NCI-H1694 (cell line): Measurements from ENCODE around the gene GALM.
"Not testable (repeated sequence)": the region's sequence is repeated elsewhere in the genome, so short reads cannot be mapped to it uniquely, and the experiment has no call there.

ENCODE experiments used
- DNase-seq: peaks from one replicate; lab custom pipeline; 2025; lab: John Stamatoyannopoulos, UW

The GALM gene

GRCh38 chr2:38665854-38666555 is at the start of gene GALM:
TSS of gene GALM (plus strand) at chr2:38666114. CDS start at chr2:38666162, 48 bp downstream.
- DNase-seq = no peak

DNA sequence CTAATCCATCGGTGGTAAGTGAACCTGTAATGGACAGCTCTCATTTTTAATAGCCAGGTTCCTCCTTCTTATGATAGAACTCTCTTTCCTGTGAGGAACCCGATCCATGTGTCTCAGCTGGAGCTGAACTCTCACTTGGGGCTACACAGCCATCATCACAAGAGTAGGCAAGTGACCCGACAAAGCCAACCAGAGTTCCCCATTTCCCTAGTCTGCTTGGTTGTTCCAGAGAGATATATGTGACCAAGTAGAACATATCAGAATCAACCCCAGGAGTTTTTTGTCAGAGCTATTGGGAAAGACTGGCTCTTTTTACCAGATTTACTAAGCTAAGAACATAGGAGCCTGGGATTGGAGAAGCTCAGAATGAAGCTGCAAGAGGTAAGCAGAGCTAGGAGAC is 48.6 kb upstream of the GALM start:
- no peak for DNase-seq

- no peak for DNase-seq
Observed at GRCh38 chr2:38619458-38620164, 46.3 kb upstream of the GALM start.

DNA sequence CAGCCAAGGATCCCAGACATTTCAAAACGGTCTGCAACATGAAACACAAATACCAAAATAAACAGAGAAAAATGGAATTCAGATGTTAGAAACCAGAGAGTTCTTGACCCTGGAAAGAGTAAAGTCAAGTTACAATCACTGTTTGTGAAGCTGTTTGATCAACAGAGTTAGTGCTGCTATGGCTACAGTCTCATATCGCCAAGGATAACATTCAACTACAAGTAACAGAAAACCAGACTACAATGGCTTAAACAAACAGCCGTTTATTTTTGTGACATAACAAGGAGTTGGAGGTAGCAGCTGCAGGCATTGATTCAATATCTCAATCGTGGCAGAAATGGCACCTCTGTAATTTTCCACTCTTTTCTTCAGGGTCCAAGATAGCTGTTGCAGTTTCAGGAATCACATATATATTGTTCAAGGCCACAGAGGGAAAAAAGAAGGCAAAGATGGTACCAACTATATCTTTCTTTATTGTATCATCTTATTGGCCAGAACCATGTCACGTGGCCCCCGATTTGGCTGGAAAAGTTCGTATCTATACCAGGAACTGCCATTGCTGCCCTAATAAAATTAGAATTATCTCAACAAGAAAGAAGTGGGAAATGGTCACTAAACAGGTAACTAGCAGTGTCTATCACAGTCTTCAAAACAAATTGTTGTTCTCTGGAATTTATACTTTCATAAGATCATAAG is 45.5 kb upstream of the GALM start:
- no peak for DNase-seq

GRCh38 chr2:38621018-38621417 is 44.9 kb upstream of the GALM start:
- DNase-seq = no peak

DNA sequence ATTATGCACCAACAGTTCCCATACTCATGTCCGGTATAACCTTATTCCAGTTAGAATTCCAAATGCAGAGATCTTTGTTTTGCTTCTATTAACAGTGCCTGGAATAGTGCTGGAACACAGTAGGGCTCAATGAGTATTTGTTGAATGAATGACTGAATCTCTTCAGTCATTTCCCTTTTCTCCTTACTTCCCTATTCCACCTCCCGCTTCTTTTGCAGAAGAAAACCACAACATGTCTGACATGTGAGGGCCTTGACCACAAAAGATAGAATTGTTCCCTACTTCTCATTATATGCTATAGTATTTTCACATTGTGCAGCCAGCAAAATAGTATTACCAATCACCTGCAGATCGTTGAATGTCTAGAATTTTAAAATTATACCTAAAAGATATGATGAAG is 43.7 kb upstream of the GALM start:
- DNase-seq = no peak

GRCh38 chr2:38626326-38627035 is 39.4 kb upstream of the GALM start:
- DNase-seq = no peak

GRCh38 chr2:38627391-38627790 is 38.5 kb upstream of the GALM start:
- no peak for DNase-seq

DNA sequence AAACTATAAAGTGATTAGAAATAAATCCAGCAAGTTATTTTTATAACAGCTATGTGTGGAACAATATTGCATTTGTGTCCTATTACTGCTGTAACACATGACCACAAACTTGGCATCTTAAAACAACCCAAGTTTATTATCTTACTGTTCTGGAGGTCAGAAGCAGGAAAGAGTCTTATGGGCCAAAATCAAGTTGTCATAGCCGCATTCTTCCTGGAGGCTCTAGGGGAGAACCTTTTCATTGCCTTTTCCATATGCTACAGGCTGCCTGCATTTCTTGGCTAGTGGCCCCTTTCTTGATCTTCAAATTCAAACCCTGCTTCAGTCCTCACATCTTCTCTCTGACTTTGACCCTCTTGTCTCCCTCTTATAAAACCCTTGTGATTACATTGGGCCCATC is 36.2 kb upstream of the GALM start:
- no peak for DNase-seq

DNA sequence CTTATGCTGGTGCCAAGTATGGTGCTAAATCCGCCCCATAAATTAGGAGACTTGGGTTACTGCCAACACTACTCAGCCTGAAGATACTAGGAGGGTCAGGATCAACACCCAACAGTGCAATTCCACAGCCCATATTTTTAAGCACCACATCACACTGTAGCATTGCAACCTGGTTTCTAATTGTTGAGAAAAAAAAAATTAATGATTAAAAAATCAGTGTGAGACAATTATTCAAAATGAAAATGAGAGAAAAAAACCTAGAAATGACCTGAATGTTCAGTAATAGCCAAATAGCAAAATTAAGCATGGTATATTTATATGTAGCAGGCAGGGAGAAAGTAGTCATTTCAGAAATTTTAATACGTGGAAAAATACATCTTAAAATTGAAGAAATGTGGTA is 33.9 kb upstream of the GALM start:
- DNase-seq = no peak

GRCh38 chr2:38632980-38633379 is 32.9 kb upstream of the GALM start:
- DNase-seq = no peak

DNA sequence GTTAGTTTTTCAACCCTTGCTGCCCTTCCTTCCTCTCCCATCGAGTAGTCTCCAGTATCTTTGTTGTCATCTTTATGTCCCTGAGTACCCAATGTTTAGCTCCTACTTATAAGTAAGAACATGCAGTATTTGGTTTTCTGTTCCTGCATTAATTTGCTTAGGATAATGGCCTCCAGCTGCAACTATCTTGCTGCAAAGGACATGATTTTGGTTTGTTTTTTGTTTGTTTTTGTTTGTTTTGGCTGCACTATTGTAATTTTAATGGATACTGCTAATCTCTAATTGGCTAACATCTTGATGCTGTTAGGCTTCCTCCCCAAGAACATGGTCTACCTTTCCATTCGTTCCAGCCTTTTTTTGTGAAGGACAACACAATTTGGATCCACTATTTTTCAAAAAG is 32.0 kb upstream of the GALM start:
- DNase-seq = no peak

DNA sequence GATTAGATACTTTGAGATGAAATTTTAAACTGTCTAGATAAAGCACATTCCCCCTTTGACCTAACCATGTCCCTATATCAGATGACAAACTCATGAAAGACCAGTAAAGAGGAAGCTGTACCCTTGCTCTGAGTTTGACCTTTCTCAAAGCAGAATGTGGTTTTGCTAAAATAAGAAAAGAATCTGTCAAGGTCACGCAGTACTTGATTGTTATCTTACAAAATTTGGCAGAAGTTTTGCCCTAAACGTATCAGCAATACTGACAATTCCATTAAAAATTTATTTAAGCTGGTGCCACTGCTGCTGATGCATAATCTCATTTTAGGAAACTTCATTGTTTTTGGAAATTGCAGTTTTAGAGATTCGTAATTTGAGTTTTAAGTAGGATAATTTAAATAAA is 31.2 kb upstream of the GALM start:
- DNase-seq = no peak

DNA sequence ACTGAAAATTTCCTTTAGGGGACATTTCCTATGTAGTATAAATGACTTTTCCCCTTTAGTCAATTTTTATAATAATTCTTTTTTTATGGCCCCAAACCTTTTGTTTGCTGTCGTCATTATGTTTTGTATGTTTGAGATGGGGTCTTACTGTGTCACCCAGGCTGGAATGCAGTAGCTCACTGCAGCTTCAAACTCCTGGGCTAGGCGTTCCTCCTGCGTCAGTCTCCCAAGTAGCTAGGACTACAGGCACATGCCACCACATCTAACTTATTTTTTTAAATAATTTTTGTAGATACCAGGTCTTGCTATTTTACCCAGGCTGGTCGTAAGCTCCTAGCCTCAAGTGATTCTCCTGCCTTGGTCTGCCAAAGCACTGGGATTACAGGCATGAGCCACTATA is 30.8 kb upstream of the GALM start:
- no peak for DNase-seq

DNA sequence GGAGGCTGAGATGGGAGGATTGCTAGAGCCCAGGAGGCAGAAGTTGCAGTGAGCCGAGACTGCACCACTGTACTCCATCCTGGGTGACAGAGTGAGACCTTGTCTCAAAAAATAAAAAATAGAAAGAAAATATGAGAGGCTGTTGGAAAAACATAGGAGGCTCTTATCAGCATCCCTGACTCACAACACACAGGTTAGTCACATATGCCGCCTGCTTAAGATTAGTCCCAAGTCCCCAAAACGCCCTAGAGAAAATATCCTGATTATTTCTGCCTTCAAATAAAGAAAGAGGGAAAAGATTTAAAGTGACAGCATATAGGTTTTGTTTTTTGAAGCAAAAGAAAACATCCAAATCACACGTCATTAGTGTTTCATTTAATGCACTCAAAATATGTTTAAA is 29.8 kb upstream of the GALM start:
- no peak for DNase-seq

GRCh38 chr2:38642373-38643017 is 23.4 kb upstream of the GALM start:
- not testable (repeated sequence) for DNase-seq

DNA sequence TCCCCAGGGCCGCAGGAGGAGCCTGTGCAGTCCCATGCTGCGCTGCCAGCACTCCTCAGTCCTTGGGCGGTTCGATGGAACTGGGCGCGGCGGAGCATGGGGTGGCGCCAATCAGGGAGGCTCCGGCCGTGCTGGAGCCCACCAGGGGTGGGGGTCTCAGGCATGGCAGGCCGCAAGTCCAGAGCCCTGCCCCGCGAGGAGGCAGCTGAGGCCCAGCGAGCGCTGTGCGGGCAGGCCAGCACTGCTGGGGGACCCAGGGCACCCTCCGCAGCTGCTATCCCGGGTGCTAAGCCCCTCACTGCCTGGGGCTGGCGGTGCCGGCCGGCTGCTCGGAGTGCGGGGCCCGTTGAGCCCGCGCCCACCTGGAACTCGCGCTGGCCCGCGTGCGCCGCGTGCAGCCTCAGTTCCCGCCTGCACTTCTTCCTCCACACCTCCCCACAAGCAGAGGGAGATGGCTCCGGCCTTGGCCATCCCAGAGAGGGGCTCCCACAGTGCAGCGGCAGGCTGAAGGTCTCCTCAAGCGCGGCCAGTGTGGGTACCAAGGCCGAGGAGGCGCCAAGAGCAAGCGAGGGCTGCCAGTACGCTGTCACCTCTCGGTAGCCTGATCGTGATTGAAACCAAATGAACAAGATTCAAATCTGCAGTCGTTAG is 22.8 kb upstream of the GALM start:
- no peak for DNase-seq

- DNase-seq = not testable (repeated sequence)
Observed at GRCh38 chr2:38643683-38644511, 22.0 kb upstream of the GALM start.

DNA sequence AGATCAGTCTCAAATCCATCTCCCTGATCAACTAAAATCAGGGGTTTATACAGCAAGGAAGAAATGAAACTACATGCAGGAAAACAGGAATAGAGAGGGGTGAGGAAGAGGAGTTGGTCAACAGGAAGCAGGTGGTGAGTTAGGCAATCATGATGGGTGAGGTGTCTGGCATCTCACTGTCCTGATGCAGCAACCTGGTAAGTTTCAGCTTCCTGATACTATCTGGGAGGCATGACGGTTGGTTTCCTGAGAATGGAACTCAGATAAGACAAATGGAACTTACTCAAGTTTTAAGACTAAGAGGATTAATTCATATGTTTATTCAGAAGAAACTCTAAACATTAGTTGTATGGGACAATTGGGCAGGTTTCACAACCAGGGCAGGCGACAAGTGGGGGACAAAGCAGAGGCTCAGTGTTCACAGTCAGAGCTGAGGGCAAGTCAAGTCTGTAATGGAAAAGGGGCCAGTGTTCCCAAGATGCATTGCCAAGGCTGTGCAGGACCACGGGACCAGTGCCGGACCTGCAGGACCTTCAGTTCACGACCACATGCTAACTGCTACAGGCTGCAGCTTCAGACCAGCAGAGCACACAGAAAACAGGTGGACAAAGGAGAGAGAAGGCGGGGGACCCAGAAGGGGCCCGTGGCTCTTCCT is 17.7 kb upstream of the GALM start:
- DNase-seq = no peak

DNA sequence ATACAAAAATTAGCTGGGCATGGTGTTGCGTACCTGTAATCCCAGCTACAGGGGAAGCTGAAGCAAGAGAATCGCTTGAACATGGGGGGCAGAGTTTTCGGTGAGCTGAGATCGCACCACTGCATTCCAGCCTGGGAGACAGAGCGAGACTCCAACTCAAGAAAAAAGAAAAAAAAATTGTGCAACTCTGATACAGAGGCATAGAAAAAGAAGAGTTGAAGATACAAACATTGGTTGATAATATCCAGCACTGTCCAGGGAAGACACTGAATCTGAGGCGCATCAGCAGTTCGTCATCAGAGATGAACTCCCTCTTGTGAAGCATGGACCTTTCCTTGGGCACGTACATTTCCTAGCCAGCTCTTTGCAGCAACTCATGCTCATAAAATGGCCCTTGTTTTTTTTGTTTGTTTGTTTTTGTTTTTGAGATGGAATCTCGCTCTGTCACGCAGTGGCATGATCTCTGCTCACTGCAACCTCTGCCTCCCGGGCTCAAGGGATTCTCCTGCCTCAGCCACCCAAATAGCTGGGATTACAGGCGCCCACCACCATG is 16.7 kb upstream of the GALM start:
- no peak for DNase-seq
